ENCODE results near the gene AGAP2.

DNA sequence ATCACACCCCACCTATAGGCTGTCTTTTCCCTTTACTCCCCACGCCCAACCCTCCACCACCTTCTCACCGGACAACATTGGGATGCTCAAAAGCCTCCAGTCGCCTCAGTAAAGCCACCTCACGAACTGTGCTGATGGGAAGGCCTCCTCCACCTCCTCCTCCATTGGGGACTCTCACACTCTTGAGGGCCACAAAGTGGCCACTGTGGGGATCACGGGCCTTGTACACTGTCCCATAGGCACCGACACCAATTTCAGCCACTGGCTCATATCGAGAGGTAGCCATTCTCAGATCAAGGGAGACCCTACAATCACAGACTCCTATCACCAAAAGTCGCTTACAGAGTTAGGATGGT lies 12.9 kb upstream of the AGAP2 start:
- TF ChIP-seq, protein P1, sequence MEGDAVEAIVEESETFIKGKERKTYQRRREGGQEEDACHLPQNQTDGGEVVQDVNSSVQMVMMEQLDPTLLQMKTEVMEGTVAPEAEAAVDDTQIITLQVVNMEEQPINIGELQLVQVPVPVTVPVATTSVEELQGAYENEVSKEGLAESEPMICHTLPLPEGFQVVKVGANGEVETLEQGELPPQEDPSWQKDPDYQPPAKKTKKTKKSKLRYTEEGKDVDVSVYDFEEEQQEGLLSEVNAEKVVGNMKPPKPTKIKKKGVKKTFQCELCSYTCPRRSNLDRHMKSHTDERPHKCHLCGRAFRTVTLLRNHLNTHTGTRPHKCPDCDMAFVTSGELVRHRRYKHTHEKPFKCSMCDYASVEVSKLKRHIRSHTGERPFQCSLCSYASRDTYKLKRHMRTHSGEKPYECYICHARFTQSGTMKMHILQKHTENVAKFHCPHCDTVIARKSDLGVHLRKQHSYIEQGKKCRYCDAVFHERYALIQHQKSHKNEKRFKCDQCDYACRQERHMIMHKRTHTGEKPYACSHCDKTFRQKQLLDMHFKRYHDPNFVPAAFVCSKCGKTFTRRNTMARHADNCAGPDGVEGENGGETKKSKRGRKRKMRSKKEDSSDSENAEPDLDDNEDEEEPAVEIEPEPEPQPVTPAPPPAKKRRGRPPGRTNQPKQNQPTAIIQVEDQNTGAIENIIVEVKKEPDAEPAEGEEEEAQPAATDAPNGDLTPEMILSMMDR (conservative IDR thresholded peaks at IDR 0.05), result no peak
- no peak for TF ChIP-seq ZFX (IDR thresholded peaks at IDR 0.05)
